Pancreas (tissue), 8 donors: ENCODE results near the gene AGO3. TPM values are rescaled to one million over a fixed set of nuclear protein-coding genes. Genes with fewer than 3 reads are reported as not detected.

ENCODE experiments used
- polyA plus RNA-seq, 2 donors: library from polyadenylated mRNA; stranded (reverse); fragments of 200-250 nt; gene quantifications; one replicate each; pipeline ENCODE4 v1.2.3, GENCODE V29; 2013
- total RNA-seq, 6 donors: library from RNA; stranded (reverse); fragmentation: NEBNext Ultra II Directional in 4 of 6; extraction: Animal tissue kit (Norgen Biotek cat#: 25700) in 4 of 6; gene quantifications; one replicate each; pipeline versions ENCODE4 v1.2.1 to v1.2.4, GENCODE V29; 2021 to 2023
- donor health status: healthy with polysubstance abuse.
- donor health status: DM: no; HTN: no; CAD: no; lungs with moderate emphysema.
- donor health status: DM: no; HTN: no; CAD: no.
- donor health status: Bipolar disorder and iron deficiency.
- donor health status: DM: yes; HTN: yes; CAD: no.
- donor health status: DM: no; HTN: no; CAD: no.
- donor health status: DM: no; HTN: no; CAD: no.
- donor health status: DM: yes; HTN: yes; CAD: no.

Gene AGO3
- total and polyA plus RNA-seq, 8 donors: 2.2 to 16.6 (median 9.5) TPM

Other genes starting within 250 kb of the AGO3 start
- 1 to 10 TPM; 1.5 to 5.2 (median 2.5) TPM for gene C1orf216, start 212.2 kb upstream of the AGO3 start, total RNA-seq
- gene C1orf216, start 212.2 kb upstream of the AGO3 start, polyA plus RNA-seq: 1 to 10 TPM; 3.3 to 3.7 TPM
- under 1 TPM in 5 of 6 donors, not detected in 1; 0.12 to 1.00 (median 0.49) TPM for gene CLSPN, start 161.1 kb upstream of the AGO3 start, total RNA-seq
- gene CLSPN, start 161.1 kb upstream of the AGO3 start, polyA plus RNA-seq: under 1 TPM in 1 of 2 donors, not detected in 1; 0.23 TPM
- 10 to 100 TPM in 1 of 6 donors, 1 to 10 TPM in 5; 3.2 to 10.7 (median 7.2) TPM for gene AGO4, start 123.1 kb upstream of the AGO3 start, total RNA-seq
- 1 to 10 TPM; 4.9 to 6.0 TPM for gene AGO4, start 123.1 kb upstream of the AGO3 start, polyA plus RNA-seq
- 10 to 100 TPM; 10.2 to 18.7 (median 13.2) TPM for gene AGO1, start 47.9 kb upstream of the AGO3 start, total RNA-seq
- gene AGO1, start 47.9 kb upstream of the AGO3 start, polyA plus RNA-seq: 1 to 10 TPM; 2.7 to 3.3 TPM
- 1 to 10 TPM; 1.3 to 2.7 (median 1.6) TPM for gene TEKT2, start 153.0 kb downstream of the AGO3 start, total RNA-seq
- 10 to 100 TPM in 1 of 2 donors, 1 to 10 TPM in 1; 6.5 to 17.6 TPM for gene TEKT2, start 153.0 kb downstream of the AGO3 start, polyA plus RNA-seq
- 10 to 100 TPM in 2 of 6 donors, 1 to 10 TPM in 4; 6.1 to 13.2 (median 8.4) TPM for gene ADPRS, start 157.8 kb downstream of the AGO3 start, total RNA-seq
- 10 to 100 TPM; 14.9 to 28.8 TPM for gene ADPRS, start 157.8 kb downstream of the AGO3 start, polyA plus RNA-seq
- gene COL8A2, start 194.1 kb downstream of the AGO3 start, total RNA-seq: 1 to 10 TPM in 2 of 6 donors, under 1 TPM in 4; 0.12 to 3.3 (median 0.34) TPM
- gene COL8A2, start 194.1 kb downstream of the AGO3 start, polyA plus RNA-seq: under 1 TPM; 0.31 to 0.42 TPM
- gene TRAPPC3, start 218.4 kb downstream of the AGO3 start, total RNA-seq: 10 to 100 TPM; 24.6 to 29.5 (median 27.0) TPM
- 10 to 100 TPM; 21.8 to 41.5 TPM for gene TRAPPC3, start 218.4 kb downstream of the AGO3 start, polyA plus RNA-seq
- gene MAP7D1, start 225.1 kb downstream of the AGO3 start, total RNA-seq: 10 to 100 TPM; 12.5 to 39.3 (median 15.8) TPM
- 10 to 100 TPM; 26.4 to 36.0 TPM for gene MAP7D1, start 225.1 kb downstream of the AGO3 start, polyA plus RNA-seq